Esophagus mucosa (tissue), 1 donor: Measurements from ENCODE around the gene SMIM36. TPM values are rescaled to one million over a fixed set of nuclear protein-coding genes. Genes with fewer than 3 reads are reported as not detected.
A peak's percentile ranks its signal among the peaks of the same experiment; 100 is the strongest.
"Not testable (repeated sequence)": the region's sequence is repeated elsewhere in the genome, so short reads cannot be mapped to it uniquely, and the experiment has no call there.

Experiments used
- ATAC-seq: fragments of 200-7000 bp; cut with Tn5 transposase; one replicate; pipeline ENCODE4 v1.9.1; 2020
- total RNA-seq: library from RNA; stranded (reverse); gene quantifications from one replicate; pipeline ENCODE4 v1.2.4, GENCODE V29; 2023
- donor health status: DM: yes; HTN: yes; CAD: no.

The SMIM36 gene
- total RNA-seq, 1 donor from 2014 or later, result not detected

- no peak for ATAC-seq
These were observed 11.1 kb downstream of the SMIM36 start for GRCh38 chr17:55500103-55500502.

- no peak for ATAC-seq
These were observed 15.0 kb downstream of the SMIM36 start for GRCh38 chr17:55496094-55496881.

DNA sequence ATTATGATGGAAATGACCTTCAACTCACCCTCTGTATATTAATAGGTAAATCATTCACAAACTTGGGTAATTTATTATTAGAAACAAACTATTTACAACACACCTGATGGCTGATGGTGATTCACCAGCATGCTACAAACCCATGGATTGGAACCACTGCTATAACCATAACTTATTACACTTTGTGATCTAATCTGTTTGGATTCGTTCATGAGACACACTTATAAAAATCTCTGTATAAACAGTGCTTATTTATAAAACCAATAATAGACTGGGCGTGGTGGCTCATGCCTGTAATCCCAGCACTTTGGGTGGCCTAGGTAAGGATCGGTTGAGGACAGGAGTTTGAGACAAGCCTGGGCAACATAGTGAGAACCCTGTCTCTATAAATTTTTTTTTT is 16.0 kb downstream of the SMIM36 start:
- ATAC-seq, result no peak

DNA sequence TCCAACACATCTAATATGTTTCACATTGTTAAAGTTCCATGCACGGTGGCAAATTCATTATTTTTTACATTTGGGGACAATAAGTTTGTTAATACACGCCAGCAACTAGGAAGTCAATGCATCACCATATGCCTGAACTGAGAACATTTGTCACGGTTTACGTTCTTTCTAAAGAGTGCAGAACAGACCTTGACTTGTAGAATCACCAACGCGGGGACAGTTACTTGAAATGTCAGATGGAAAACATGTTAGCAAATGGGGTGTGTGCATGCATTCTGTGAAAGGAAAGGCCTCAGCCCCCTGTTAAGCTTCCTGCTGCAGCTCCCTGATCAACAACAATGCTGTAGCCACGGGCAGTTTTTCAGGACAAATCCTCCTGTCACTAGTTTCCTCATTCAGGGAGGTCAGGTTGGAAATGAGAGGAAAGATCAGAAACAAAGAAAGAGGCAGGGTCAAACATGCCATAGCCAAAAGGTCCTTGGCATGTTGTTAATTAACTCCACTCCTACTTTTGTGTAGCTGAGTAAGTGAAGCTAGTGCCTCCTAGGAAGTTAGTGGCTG is 18.4 kb downstream of the SMIM36 start:
- no peak for ATAC-seq

GRCh38 chr17:55490376-55490775 is 20.9 kb downstream of the SMIM36 start:
- no peak for ATAC-seq

- no peak for ATAC-seq
These were observed 23.4 kb downstream of the SMIM36 start for GRCh38 chr17:55487695-55488432.

- ATAC-seq, result no peak
These were observed 26.7 kb downstream of the SMIM36 start for GRCh38 chr17:55484575-55484974.

- ATAC-seq, result no peak
These were observed 28.5 kb downstream of the SMIM36 start for GRCh38 chr17:55482591-55483389.

GRCh38 chr17:55480631-55481315 is 30.5 kb downstream of the SMIM36 start:
- no peak for ATAC-seq

- ATAC-seq, result no peak
These were observed 31.3 kb downstream of the SMIM36 start for GRCh38 chr17:55479903-55480302.

DNA sequence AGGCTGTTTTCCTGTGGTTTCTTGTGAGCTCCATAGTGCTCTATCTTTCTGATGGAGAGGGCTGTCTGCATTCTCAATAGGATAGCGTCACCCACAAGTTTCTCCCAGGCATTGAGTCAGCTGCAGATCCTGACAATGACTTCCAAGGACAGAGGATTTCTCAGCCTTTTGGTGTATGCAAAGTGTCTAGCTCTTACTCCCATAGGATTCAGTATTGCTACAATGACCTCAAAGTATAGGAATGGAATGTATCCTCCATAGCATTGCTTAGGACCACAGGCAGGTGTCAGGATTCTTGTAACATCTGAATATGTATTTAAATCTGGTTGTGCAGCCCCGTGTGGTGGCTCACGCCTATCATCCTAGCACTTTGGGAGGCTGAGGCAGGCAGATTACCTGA is 32.3 kb downstream of the SMIM36 start:
- no peak for ATAC-seq

- ATAC-seq, result no peak
These were observed 44.6 kb downstream of the SMIM36 start for GRCh38 chr17:55466671-55467070.

- not testable (repeated sequence) for ATAC-seq
These were observed 45.5 kb downstream of the SMIM36 start for GRCh38 chr17:55465771-55466170.

GRCh38 chr17:55463600-55463999 is 47.7 kb downstream of the SMIM36 start:
- no peak for ATAC-seq

- ATAC-seq, result no peak
These were observed 48.5 kb downstream of the SMIM36 start for GRCh38 chr17:55462711-55463110.

DNA sequence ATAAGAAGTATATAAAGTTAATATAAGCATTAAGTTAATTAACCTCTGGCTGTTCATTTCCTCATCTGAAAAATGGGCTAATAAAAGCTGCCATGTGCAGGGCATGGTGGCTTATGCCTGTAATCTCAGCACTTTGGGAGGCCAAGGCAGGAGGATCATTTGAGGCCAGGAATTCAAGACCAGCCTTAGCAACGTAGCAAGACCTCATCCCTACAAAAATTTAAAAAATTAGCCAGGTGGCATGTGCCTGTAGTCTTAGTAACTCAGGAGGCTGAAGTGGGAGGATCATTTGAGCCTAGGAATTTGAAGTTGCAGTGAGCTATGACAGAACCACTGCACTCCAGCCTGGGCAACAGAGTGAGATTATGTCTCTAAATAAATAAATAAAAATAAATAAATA is 49.0 kb downstream of the SMIM36 start:
- no peak for ATAC-seq

DNA sequence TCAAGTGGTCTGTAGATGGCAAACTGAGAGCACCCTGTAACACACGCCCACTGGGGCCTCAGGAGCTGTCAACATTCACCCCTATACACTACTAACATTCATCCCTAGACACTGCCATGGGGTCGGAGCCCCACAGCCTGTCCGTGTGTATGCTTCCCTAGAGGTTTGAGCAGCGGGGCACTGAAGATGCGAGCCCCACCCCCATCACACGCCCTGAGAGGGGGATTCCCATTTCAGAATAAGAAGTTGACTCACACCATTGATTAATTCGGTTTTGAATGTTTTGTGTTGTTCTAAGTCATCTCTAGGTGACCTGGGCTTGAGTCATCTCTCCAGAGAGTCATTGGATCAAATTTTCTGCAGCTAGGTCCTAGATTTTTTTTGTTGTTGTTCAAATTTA is 52.3 kb downstream of the SMIM36 start:
- ATAC-seq, result peak; percentile 49

DNA sequence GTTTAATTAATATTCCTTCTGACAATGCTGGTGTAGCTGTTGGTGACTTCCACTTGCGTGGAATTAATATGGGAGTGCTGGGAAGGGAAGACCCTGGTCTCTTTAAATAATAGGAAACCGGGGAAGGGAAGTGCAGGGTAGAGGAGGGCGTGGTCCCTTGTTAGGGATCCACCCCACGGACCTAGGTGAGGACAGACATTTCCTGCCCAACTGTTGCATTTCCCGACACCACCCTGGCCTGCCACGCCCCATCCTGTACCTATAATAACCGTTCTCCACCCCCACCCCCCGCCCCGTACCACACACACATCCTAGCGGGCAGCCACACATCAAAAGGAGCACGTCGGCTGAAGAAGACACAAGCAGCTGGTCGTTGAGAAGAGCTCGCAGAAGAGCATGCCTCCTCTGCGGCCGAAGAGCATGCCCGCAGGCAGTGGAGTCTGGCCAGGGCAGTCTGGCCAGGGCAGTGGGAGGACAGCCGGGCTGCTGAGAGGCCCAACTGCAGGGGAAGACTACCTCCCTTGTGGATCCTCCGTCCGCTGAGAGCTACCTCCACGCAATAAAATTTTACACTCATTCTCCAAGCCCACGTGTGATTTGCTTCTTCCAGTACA is 52.9 kb downstream of the SMIM36 start:
- peak; percentile 31 for ATAC-seq

GRCh38 chr17:55456307-55457240 is 54.7 kb downstream of the SMIM36 start:
- no peak for ATAC-seq

GRCh38 chr17:55454906-55455474 is 56.3 kb downstream of the SMIM36 start:
- ATAC-seq, result no peak
